Measurements from ENCODE around the gene CHSY1.
A peak's percentile ranks its signal among the peaks of the same experiment; 100 is the strongest.

DNA sequence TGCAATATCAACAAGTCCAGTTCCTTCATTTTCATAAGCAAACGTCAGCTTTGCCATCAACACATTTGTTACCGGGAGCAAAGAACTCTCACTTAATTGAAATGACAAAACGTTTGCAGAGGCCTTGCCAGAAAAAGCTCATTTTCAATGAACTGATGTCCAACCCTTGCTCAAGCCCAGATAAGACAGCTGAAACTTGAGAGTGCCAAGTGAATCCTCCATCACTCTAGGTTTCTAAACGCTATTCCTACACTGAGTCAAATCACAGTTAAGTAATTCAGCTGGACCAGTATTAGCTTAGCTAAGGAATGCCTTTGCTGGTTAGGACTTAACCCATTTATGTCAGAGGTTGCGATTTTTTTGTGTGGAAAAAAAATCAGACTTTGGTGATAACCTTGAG lies 11.5 kb downstream of the CHSY1 start:
- no peak for TF ChIP-seq POLR2A (IDR thresholded peaks at IDR 0.05)
- no peak for TF ChIP-seq CTCF (IDR thresholded peaks at IDR 0.05 in 8 of 11, conservative IDR thresholded peaks at IDR 0.05 in 3 of 11)
- peak in 1 of 3 donors; percentile 11 for TF ChIP-seq POLR2AphosphoS5 (IDR thresholded peaks at IDR 0.05)
